Naive thymus-derived CD8-positive, alpha-beta T cell (primary cell): Measurements from ENCODE around the gene YOD1. TPM values are rescaled to one million over a fixed set of nuclear protein-coding genes. Genes with fewer than 3 reads are reported as not detected.

ENCODE experiments used
- ATAC-seq, 2 donors: fragments of 150-1000 bp; cut with Tn5 transposase in 1 of 2; sonication (Bioruptor Pico), chemical (Tn5 transposase) in 1 of 2; 1 replicate in 1 of 2; 2 replicates in 1 of 2; pipeline ENCODE4 v1.10.0; 2021; ENCODE audit warnings: mild to moderate bottlenecking in 2 of 2, moderate library complexity in 2 of 2
- POLR2A ChIA-PET: fragments of 350-600 bp; sonication (Branson Sonifier 250); formaldehyde crosslinking; loops from one replicate; lab custom pipeline; 2021; ENCODE audit warnings: antibody characterized with exemption; lab: Charles Lee
- DNase-seq, 10 donors: peaks; one replicate each; pipeline versions ENCODE4 v3.0.0 to v3.0.0-alpha.2; 2020 to 2022
- H3K27ac Mint-ChIP-seq, 10 donors: one replicate each; pipeline ENCODE4 v1.8.0; 2020 to 2022; ENCODE audit warnings: mild to moderate bottlenecking in 10 of 10, mixed read lengths in 10 of 10, moderate library complexity in 4 of 10, inconsistent platforms in 1 of 10
- H3K27me3 Mint-ChIP-seq, 5 donors: one replicate each; pipeline ENCODE4 v1.8.0; 2021 to 2022; ENCODE audit warnings: mixed read lengths in 5 of 5
- H3K36me3 Mint-ChIP-seq, 3 donors: one replicate each; pipeline ENCODE4 v1.8.0; 2020 to 2022; ENCODE audit warnings: mixed read lengths in 3 of 3, mild to moderate bottlenecking in 2 of 3, inconsistent platforms in 1 of 3
- H3K4me1 Mint-ChIP-seq, 4 donors: one replicate each; pipeline ENCODE4 v1.8.0; 2021 to 2022; ENCODE audit warnings: mixed read lengths in 4 of 4
- H3K4me3 Mint-ChIP-seq, 10 donors: one replicate each; pipeline ENCODE4 v1.8.0; 2020 to 2022; ENCODE audit warnings: mild to moderate bottlenecking in 10 of 10, mixed read lengths in 10 of 10, moderate library complexity in 6 of 10, inconsistent platforms in 1 of 10
- H3K9me3 Mint-ChIP-seq, 9 donors: one replicate each; pipeline ENCODE4 v1.8.0; 2020 to 2022; ENCODE audit warnings: mixed read lengths in 9 of 9, mild to moderate bottlenecking in 3 of 9, inconsistent platforms in 1 of 9, moderate library complexity in 1 of 9
- polyA plus RNA-seq, 3 donors: library from polyadenylated mRNA; unstranded; fragments of 300-500 nt; fragmentation: Illumina TruSeq; gene quantifications; one replicate each; pipeline ENCODE4 v1.2.3, GENCODE V29; 2021
- total RNA-seq, 8 experiments: library from RNA in 2 of 8; stranded (reverse) in 2 of 8; gene quantifications; one replicate each; pipeline ENCODE4 v1.2.3 and lab custom pipeline; 2021 to 2026

Gene YOD1
- total and polyA plus RNA-seq, 5 experiments from 2014 or later = 0.70 to 12.0 (median 1.3) TPM

- POLR2A ChIA-PET = interaction anchor here (0.9 to 1.4 kb wide), 2 partner anchors 20 to 251 kb away, joined by 3 to 5 read pairs; partner anchors contain the start of genes CD55 and YOD1
- H3K4me3 Mint-ChIP-seq = peak overlapping the region in 6 of 10 donors; percentile 31 to 78 (median 56)
- DNase-seq (no peak), ATAC-seq (peak in 1 of 2 donors; percentile 28)
- peaks cover 0 to 15% (median 5%) of the 10 kb centered on the region in 3 donors for H3K36me3 Mint-ChIP-seq
- H3K4me1 Mint-ChIP-seq = peaks cover 20 to 46% (median 42%) of the 10 kb centered on the region in 4 donors
- no peaks in the 10 kb centered on the region for H3K27me3 Mint-ChIP-seq
- peak overlapping the region; percentile 18 to 95 (median 86) for H3K27ac Mint-ChIP-seq
- H3K9me3 Mint-ChIP-seq = no peaks in the 10 kb centered on the region
Observed at GRCh38 chr1:207069858-207070506, 19.0 kb upstream of the YOD1 start.

- H3K4me3 Mint-ChIP-seq = peak overlapping the region in 6 of 10 donors; percentile 4 to 65 (median 30)
- no peaks in the 10 kb centered on the region for H3K9me3 Mint-ChIP-seq
- POLR2A ChIA-PET = interaction anchor here (1.1 kb wide), 1 partner anchor 16 kb away, joined by 4 read pairs; the partner anchor contains the start of gene PFKFB2
Observed at GRCh38 chr1:207069061-207069460, 18.1 kb upstream of the YOD1 start.

GRCh38 chr1:207067665-207068064, 16.7 kb upstream of the YOD1 start:
- Mint-ChIP-seq H3K4me3 (no peak overlapping the region), H3K36me3 (peaks cover 1 to 36% (median 5%) of the 10 kb centered on the region in 3 donors), H3K9me3 (no peaks in the 10 kb centered on the region), H3K27ac (peak overlapping the region in 1 of 10 donors; percentile 62), H3K4me1 (peaks cover 18 to 44% (median 40%) of the 10 kb centered on the region in 4 donors), H3K27me3 (no peaks in the 10 kb centered on the region)
- DNase-seq = no peak
- POLR2A ChIA-PET = no interaction called here
- no peak for ATAC-seq

More at GRCh38 chr1:207069061-207069460, 18.1 kb upstream of the YOD1 start:
- peak overlapping the region; percentile 28 to 91 (median 71) for H3K27ac Mint-ChIP-seq
- peaks cover 20 to 46% (median 42%) of the 10 kb centered on the region in 4 donors for H3K4me1 Mint-ChIP-seq
- peak; percentile 27 to 47 for ATAC-seq
- DNase-seq = no peak
- peaks cover 0 to 22% (median 5%) of the 10 kb centered on the region in 3 donors for H3K36me3 Mint-ChIP-seq
- no peaks in the 10 kb centered on the region for H3K27me3 Mint-ChIP-seq

GRCh38 chr1:207067185-207067584, 16.2 kb upstream of the YOD1 start:
- DNase-seq (no peak), ATAC-seq (no peak)
- Mint-ChIP-seq H3K4me1 (peaks cover 17 to 42% (median 35%) of the 10 kb centered on the region in 4 donors), H3K9me3 (no peaks in the 10 kb centered on the region), H3K27me3 (no peaks in the 10 kb centered on the region), H3K36me3 (peaks cover 6 to 41% (median 10%) of the 10 kb centered on the region in 3 donors), H3K27ac (peak overlapping the region in 1 of 10 donors; percentile 62), H3K4me3 (no peak overlapping the region)
- POLR2A ChIA-PET = no interaction called here

GRCh38 chr1:207064561-207064960, 13.6 kb upstream of the YOD1 start:
- no peak overlapping the region for H3K27ac Mint-ChIP-seq
- peaks cover 7 to 16% (median 8%) of the 10 kb centered on the region in 4 donors for H3K4me1 Mint-ChIP-seq
- peaks cover 6 to 54% (median 14%) of the 10 kb centered on the region in 3 donors for H3K36me3 Mint-ChIP-seq
- no peak for DNase-seq
- H3K27me3 Mint-ChIP-seq = no peaks in the 10 kb centered on the region
- no peak for ATAC-seq
- H3K4me3 Mint-ChIP-seq = no peak overlapping the region
- no peaks in the 10 kb centered on the region for H3K9me3 Mint-ChIP-seq
- POLR2A ChIA-PET = no interaction called here

GRCh38 chr1:207063014-207063413, 12.0 kb upstream of the YOD1 start:
- Mint-ChIP-seq H3K4me3 (no peak overlapping the region), H3K27me3 (no peaks in the 10 kb centered on the region), H3K27ac (no peak overlapping the region), H3K9me3 (no peaks in the 10 kb centered on the region), H3K4me1 (peaks cover 0 to 11% (median 4%) of the 10 kb centered on the region in 4 donors), H3K36me3 (peaks cover 6 to 49% (median 14%) of the 10 kb centered on the region in 3 donors)
- no peak for DNase-seq
- POLR2A ChIA-PET = no interaction called here
- ATAC-seq = no peak

- peaks cover 6 to 48% (median 9%) of the 10 kb centered on the region in 3 donors for H3K36me3 Mint-ChIP-seq
- no peak overlapping the region for H3K27ac Mint-ChIP-seq
- no peaks in the 10 kb centered on the region for H3K9me3 Mint-ChIP-seq
- no peak overlapping the region for H3K4me3 Mint-ChIP-seq
- H3K27me3 Mint-ChIP-seq = no peaks in the 10 kb centered on the region
- peaks cover 0 to 11% (median 4%) of the 10 kb centered on the region in 4 donors for H3K4me1 Mint-ChIP-seq
- DNase-seq (no peak), ATAC-seq (no peak)
- POLR2A ChIA-PET = no interaction called here
Observed at GRCh38 chr1:207062058-207062457, 11.1 kb upstream of the YOD1 start.

- no peak for DNase-seq
- H3K9me3 Mint-ChIP-seq = no peaks in the 10 kb centered on the region
- no peak overlapping the region for H3K27ac Mint-ChIP-seq
- H3K4me1 Mint-ChIP-seq = peaks cover 0 to 11% (median 6%) of the 10 kb centered on the region in 4 donors
- H3K27me3 Mint-ChIP-seq = no peaks in the 10 kb centered on the region
- peaks cover 6 to 46% (median 9%) of the 10 kb centered on the region in 3 donors for H3K36me3 Mint-ChIP-seq
- POLR2A ChIA-PET = interaction anchor here (0.6 to 0.9 kb wide), 2 partner anchors 11 to 15 kb away, joined by 3 to 4 read pairs; no protein-coding TSS in a partner anchor
- ATAC-seq = no peak
- no peak overlapping the region for H3K4me3 Mint-ChIP-seq
Observed at GRCh38 chr1:207060596-207060995, 9.6 kb upstream of the YOD1 start.

- Mint-ChIP-seq H3K27me3 (no peaks in the 10 kb centered on the region), H3K4me3 (no peak overlapping the region), H3K9me3 (no peaks in the 10 kb centered on the region), H3K27ac (no peak overlapping the region), H3K4me1 (peaks cover 1 to 16% (median 7%) of the 10 kb centered on the region in 4 donors), H3K36me3 (peaks cover 6 to 41% (median 9%) of the 10 kb centered on the region in 3 donors)
- no peak for ATAC-seq
- POLR2A ChIA-PET = interaction anchor here (0.6 to 0.9 kb wide), 2 partner anchors 12 to 14 kb away, joined by 3 to 4 read pairs; no protein-coding TSS in a partner anchor
- DNase-seq = no peak
Observed at GRCh38 chr1:207059881-207060280, 8.9 kb upstream of the YOD1 start.

GRCh38 chr1:207058878-207059867, 8.2 kb upstream of the YOD1 start:
- no peaks in the 10 kb centered on the region for H3K9me3 Mint-ChIP-seq
- DNase-seq (no peak), ATAC-seq (no peak)
- peak overlapping the region in 1 of 10 donors; percentile 5 for H3K27ac Mint-ChIP-seq
- peaks cover 6 to 36% (median 9%) of the 10 kb centered on the region in 3 donors for H3K36me3 Mint-ChIP-seq
- POLR2A ChIA-PET = no interaction called here
- peaks cover 2 to 23% (median 12%) of the 10 kb centered on the region in 4 donors for H3K4me1 Mint-ChIP-seq
- H3K27me3 Mint-ChIP-seq = no peaks in the 10 kb centered on the region
- no peak overlapping the region for H3K4me3 Mint-ChIP-seq

- H3K4me1 Mint-ChIP-seq = peaks cover 2 to 29% (median 17%) of the 10 kb centered on the region in 4 donors
- H3K36me3 Mint-ChIP-seq = peaks cover 6 to 27% (median 9%) of the 10 kb centered on the region in 3 donors
- POLR2A ChIA-PET = no interaction called here
- no peak for ATAC-seq
- H3K4me3 Mint-ChIP-seq = no peak overlapping the region
- no peaks in the 10 kb centered on the region for H3K9me3 Mint-ChIP-seq
- no peaks in the 10 kb centered on the region for H3K27me3 Mint-ChIP-seq
- DNase-seq = no peak
- H3K27ac Mint-ChIP-seq = no peak overlapping the region
Observed at GRCh38 chr1:207058252-207058651, 7.2 kb upstream of the YOD1 start.

GRCh38 chr1:207056673-207057072, 5.7 kb upstream of the YOD1 start:
- Mint-ChIP-seq H3K4me1 (peaks cover 9 to 36% (median 30%) of the 10 kb centered on the region in 4 donors), H3K27me3 (no peaks in the 10 kb centered on the region), H3K27ac (no peak overlapping the region), H3K36me3 (peaks cover 0 to 13% (median 0%) of the 10 kb centered on the region in 3 donors), H3K9me3 (no peaks in the 10 kb centered on the region), H3K4me3 (no peak overlapping the region)
- POLR2A ChIA-PET = no interaction called here
- ATAC-seq = no peak
- DNase-seq = no peak
